HG03025 (cell line): ENCODE data around the gene PYY.
"Not testable (repeated sequence)": the region's sequence is repeated elsewhere in the genome, so short reads cannot be mapped to it uniquely, and the experiment has no call there.

Experiments used
- ATAC-seq: cut with Tn5 transposase; IDR thresholded peaks from one replicate; pipeline ENCODE4 v1.9.1; 2021; ENCODE audit warnings: mild to moderate bottlenecking, moderate library complexity; ENCODE audit not compliant: unreplicated experiment, low FRiP score

Gene PYY

GRCh38 chr17:43950554-43950953 lies 3.2 kb downstream of the PYY start:
- no peak for ATAC-seq

GRCh38 chr17:43949781-43950180 lies 4.0 kb downstream of the PYY start:
- no peak for ATAC-seq

GRCh38 chr17:43946781-43947180 lies 7.0 kb downstream of the PYY start:
- ATAC-seq = no peak

GRCh38 chr17:43945074-43945829 lies 8.5 kb downstream of the PYY start:
- ATAC-seq = no peak

GRCh38 chr17:43942051-43942685 lies 11.6 kb downstream of the PYY start, which contains the start of gene PPY:
TSS of gene PPY (minus strand) at chr17:43942476. CDS start at chr17:43941654, 822 bp downstream.
- ATAC-seq = no peak

GRCh38 chr17:43940630-43941029 lies 13.1 kb downstream of the PYY start:
- ATAC-seq = no peak

- ATAC-seq = no peak
Measured at GRCh38 chr17:43939886-43940285, 13.9 kb downstream of the PYY start.

GRCh38 chr17:43939452-43939851 lies 14.3 kb downstream of the PYY start:
- not testable (repeated sequence) for ATAC-seq

- ATAC-seq = no peak
Measured at GRCh38 chr17:43938838-43939182, 14.9 kb downstream of the PYY start.

- ATAC-seq = no peak
Measured at GRCh38 chr17:43936434-43936833, 17.3 kb downstream of the PYY start.

GRCh38 chr17:43935926-43936261 lies 17.8 kb downstream of the PYY start:
- no peak for ATAC-seq

- ATAC-seq = no peak
Measured at GRCh38 chr17:43935204-43935925, 18.4 kb downstream of the PYY start.

- ATAC-seq = no peak
Measured at GRCh38 chr17:43932923-43933322, 20.8 kb downstream of the PYY start.

GRCh38 chr17:43932357-43932756 lies 21.4 kb downstream of the PYY start:
- no peak for ATAC-seq

GRCh38 chr17:43931062-43931571 lies 22.6 kb downstream of the PYY start:
- no peak for ATAC-seq

GRCh38 chr17:43928609-43929008 lies 25.1 kb downstream of the PYY start:
- ATAC-seq = no peak

- not testable (repeated sequence) for ATAC-seq
Measured at GRCh38 chr17:43927929-43928328, 25.8 kb downstream of the PYY start.

GRCh38 chr17:43927060-43927864 lies 26.5 kb downstream of the PYY start:
- ATAC-seq = no peak

GRCh38 chr17:43924558-43924957 lies 29.2 kb downstream of the PYY start:
- ATAC-seq = no peak

GRCh38 chr17:43920500-43921095 lies 33.1 kb downstream of the PYY start:
- no peak for ATAC-seq
